Measurements from ENCODE around the gene PLEKHH1. TPM values are rescaled to one million over a fixed set of nuclear protein-coding genes. Genes with fewer than 3 reads are reported as not detected.
"Not testable (repeated sequence)": the region's sequence is repeated elsewhere in the genome, so short reads cannot be mapped to it uniquely, and the experiment has no call there.

The PLEKHH1 gene
- total and polyA plus RNA-seq, 2 experiments from 2014 or later = 18.0 to 29.9 TPM

DNA sequence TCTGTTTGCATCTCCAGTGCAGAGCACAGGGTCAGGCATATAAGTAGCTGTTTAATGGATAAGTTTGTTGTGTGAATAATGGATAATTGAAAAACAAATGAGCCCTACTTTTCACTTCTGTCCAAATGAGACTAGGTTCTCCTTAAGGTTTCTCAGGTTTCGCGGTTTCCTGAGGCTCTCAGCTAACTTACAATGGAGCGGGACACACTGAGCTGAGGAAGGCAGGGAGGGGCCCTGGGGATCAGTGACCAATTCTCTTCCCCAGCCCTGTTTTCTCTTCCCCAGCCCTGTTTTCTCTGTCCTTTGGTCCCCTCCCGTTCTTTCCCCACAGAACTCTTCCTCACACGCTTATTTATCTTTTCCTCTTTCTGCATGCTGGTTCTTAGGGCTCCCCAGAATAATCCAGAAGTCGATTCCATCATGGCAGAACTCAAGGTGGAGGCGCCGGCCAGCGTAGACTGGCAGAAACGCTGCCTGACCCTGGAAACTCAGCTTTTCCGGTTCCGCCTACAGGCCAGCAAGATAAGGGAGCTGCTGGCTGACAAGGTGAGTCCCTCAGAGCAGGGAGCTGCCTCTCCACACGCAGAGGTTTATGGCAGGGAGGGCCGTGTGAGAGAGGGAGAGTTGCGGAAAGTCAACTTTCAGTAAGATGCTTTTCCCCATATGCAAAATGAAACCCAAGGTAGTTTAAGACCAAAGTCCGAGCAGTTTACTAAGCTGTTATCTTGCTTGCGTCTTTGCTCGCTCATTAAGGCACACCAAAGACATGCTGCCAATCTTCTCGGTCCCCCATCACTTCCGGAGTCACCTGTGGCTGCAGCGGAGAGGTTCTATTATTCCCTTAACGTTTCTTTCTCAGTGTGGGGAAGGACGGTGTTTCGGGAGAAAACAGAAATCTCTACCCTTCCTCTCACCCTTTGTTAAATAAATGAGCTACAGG is 8.6 kb downstream of the PLEKHH1 start:
- peak in 1 of 2 donors; percentile 52 for DNase-seq (ENCODE audit: low read depth in 1 of 2, low spot score in 1 of 2)
- Histone ChIP-seq H3K4me1 (ENCODE audit: low read depth) (peaks cover 8% of the 10 kb centered on the region), H3K27ac (peak overlapping the region; percentile 63), H3K4me3 (peak overlapping the region; percentile 9), H3K27me3 (no peaks in the 10 kb centered on the region), H3K36me3 (peaks cover 11% of the 10 kb centered on the region), H3K9me3 (ENCODE audit: low read depth) (no peaks in the 10 kb centered on the region)
- TF ChIP-seq, protein P1, sequence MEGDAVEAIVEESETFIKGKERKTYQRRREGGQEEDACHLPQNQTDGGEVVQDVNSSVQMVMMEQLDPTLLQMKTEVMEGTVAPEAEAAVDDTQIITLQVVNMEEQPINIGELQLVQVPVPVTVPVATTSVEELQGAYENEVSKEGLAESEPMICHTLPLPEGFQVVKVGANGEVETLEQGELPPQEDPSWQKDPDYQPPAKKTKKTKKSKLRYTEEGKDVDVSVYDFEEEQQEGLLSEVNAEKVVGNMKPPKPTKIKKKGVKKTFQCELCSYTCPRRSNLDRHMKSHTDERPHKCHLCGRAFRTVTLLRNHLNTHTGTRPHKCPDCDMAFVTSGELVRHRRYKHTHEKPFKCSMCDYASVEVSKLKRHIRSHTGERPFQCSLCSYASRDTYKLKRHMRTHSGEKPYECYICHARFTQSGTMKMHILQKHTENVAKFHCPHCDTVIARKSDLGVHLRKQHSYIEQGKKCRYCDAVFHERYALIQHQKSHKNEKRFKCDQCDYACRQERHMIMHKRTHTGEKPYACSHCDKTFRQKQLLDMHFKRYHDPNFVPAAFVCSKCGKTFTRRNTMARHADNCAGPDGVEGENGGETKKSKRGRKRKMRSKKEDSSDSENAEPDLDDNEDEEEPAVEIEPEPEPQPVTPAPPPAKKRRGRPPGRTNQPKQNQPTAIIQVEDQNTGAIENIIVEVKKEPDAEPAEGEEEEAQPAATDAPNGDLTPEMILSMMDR (IDR thresholded peaks at IDR 0.05; ENCODE audit: low read depth, low read length) = no peak

DNA sequence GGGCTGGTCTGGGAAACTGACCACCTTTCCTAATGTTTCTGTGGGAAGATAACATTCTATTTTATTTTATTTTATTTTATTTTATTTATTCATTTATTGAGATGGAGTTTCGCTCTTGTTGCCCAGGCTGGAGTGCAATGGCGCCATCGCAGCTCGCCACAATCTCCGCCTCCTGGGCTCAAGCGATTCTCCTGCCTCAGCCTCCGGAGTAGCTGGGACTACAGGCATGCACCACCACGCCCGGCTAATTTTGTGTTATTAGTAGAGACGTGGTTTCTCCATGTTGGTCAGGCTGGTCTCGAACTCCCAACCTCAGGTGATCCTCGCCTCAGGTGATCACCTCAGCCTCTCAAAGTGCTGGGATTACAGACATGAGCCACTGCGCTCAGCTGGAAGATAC is 9.5 kb downstream of the PLEKHH1 start:
- peaks cover 14% of the 10 kb centered on the region for H3K36me3 ChIP-seq
- DNase-seq (ENCODE audit: low read depth in 1 of 2, low spot score in 1 of 2); H3K4me3 ChIP-seq; H3K27ac ChIP-seq; H3K9me3 ChIP-seq (ENCODE audit: low read depth); H3K4me1 ChIP-seq (ENCODE audit: low read depth); H3K27me3 ChIP-seq: not testable (repeated sequence)

DNA sequence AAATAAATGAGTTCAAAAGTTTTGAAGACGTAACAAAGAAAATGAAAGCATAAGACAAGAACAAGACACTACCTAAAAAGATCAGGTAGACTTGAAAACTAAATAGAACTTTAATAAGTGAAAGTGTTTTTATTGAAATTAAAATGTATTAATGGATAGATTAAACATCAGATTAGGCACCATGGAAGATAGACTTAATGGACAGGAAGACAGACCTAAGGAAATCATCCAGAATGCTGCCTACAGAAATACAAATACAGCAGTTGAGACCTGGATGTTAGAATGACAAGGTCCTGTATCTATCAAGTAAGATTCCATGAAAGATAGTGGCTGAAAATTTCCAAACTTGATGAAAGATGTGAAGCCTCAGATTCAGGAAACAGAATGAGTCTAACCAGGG is 11.5 kb downstream of the PLEKHH1 start:
- H3K27me3 ChIP-seq = no peaks in the 10 kb centered on the region
- TF ChIP-seq, protein P1 (IDR thresholded peaks at IDR 0.05; ENCODE audit: low read depth, low read length) = no peak
- no peak overlapping the region for H3K4me3 ChIP-seq
- peaks cover 8% of the 10 kb centered on the region for H3K4me1 ChIP-seq (ENCODE audit: low read depth)
- H3K27ac ChIP-seq = no peak overlapping the region
- H3K36me3 ChIP-seq = peaks cover 14% of the 10 kb centered on the region
- H3K9me3 ChIP-seq (ENCODE audit: low read depth) = no peaks in the 10 kb centered on the region
- no peak for DNase-seq (ENCODE audit: low read depth in 1 of 2, low spot score in 1 of 2)

DNA sequence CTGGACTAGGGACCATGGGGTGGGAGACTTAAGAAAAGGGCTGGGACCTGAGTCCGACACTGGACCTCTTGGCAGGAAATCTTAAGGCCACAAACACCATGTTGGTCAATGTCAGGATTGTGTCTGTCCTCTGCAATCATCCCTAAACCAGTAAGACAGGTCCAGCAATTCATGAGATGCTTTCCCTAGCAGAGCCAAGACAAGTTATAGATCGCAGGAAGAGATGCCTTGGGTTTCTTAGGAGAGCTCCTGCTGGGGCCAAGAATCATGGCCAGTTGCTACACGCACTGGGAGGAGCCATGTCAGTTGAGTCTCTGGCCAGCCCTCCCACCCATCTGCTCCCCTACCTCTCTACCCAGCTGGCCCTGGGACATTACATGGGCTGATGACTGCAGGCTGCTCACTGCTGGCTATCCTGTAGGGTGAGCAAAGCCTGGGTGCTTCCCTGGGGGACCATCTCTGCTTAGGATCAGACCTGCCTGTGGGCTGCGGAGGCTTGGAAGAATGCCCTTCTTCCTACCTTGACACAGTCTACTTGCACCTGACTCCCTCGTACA is 14.2 kb downstream of the PLEKHH1 start:
- H3K4me3 ChIP-seq = no peak overlapping the region
- H3K9me3 ChIP-seq (ENCODE audit: low read depth) = no peaks in the 10 kb centered on the region
- no peak overlapping the region for H3K27ac ChIP-seq
- H3K4me1 ChIP-seq (ENCODE audit: low read depth) = no peaks in the 10 kb centered on the region
- DNase-seq (ENCODE audit: low read depth in 1 of 2, low spot score in 1 of 2) = no peak
- TF ChIP-seq, protein P1 (IDR thresholded peaks at IDR 0.05; ENCODE audit: low read depth, low read length) = no peak
- H3K27me3 ChIP-seq = no peaks in the 10 kb centered on the region
- peaks cover 17% of the 10 kb centered on the region for H3K36me3 ChIP-seq

DNA sequence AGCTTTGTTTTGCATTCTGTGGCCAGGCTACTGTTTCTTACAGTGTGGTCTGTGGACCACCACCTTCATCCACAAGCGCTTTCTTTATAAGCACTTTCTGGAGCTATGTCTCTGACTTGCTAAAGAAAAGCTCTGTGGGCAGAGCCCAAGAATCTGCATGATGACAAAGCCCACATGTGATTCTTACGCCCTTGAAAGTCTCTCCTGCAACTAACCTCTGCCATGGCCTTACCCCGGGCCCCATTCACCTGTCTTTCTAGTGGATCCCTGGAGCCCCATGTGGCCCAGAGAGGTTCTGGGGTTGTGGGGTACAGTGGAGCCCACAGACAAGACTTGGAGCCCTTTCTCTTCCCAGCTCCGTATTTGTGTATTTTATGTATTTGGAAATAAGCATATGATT is 16.6 kb downstream of the PLEKHH1 start:
- TF ChIP-seq, protein P1 (IDR thresholded peaks at IDR 0.05; ENCODE audit: low read depth, low read length) = no peak
- H3K4me3 ChIP-seq = no peak overlapping the region
- DNase-seq (ENCODE audit: low read depth in 1 of 2, low spot score in 1 of 2) = no peak
- H3K36me3 ChIP-seq = peaks cover 17% of the 10 kb centered on the region
- H3K27ac ChIP-seq = no peak overlapping the region
- H3K4me1 ChIP-seq (ENCODE audit: low read depth) = no peaks in the 10 kb centered on the region
- H3K27me3 ChIP-seq = no peaks in the 10 kb centered on the region
- H3K9me3 ChIP-seq (ENCODE audit: low read depth) = no peaks in the 10 kb centered on the region

DNA sequence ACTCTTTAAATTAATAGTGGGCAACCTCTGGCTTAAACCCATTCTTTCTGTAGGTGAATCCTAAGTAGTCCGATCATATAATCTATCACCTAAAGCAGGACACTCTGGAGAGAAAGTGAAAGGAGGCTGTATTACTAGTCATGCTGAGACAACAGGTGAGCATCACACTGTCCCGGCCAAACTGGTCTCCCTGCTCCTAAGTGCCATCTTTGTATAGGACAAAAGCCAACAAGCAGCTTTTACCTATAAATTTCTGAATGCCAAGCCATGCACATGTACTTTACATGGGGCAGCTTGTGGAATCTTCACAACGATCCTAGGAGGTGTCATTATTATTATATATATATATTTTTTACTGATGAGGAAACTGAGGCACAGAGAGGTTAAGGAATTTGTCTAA is 18.0 kb downstream of the PLEKHH1 start:
- no peak overlapping the region for H3K4me3 ChIP-seq
- peaks cover 7% of the 10 kb centered on the region for H3K36me3 ChIP-seq
- no peaks in the 10 kb centered on the region for H3K27me3 ChIP-seq

More for the DNA sequence above, 18.0 kb downstream of the PLEKHH1 start:
- Histone ChIP-seq H3K9me3 (ENCODE audit: low read depth) (no peaks in the 10 kb centered on the region), H3K27ac (no peak overlapping the region), H3K4me1 (ENCODE audit: low read depth) (no peaks in the 10 kb centered on the region)
- no peak for DNase-seq (ENCODE audit: low read depth in 1 of 2, low spot score in 1 of 2)
- TF ChIP-seq, protein P1 (IDR thresholded peaks at IDR 0.05; ENCODE audit: low read depth, low read length) = no peak

Measured in cardiac muscle cell (in vitro differentiated cells and primary cell).